Measurements from ENCODE around the gene LCMT2.
"Not testable (repeated sequence)": the region's sequence is repeated elsewhere in the genome, so short reads cannot be mapped to it uniquely, and the experiment has no call there.

- not testable (repeated sequence) for TF ChIP-seq POLR2A (IDR thresholded peaks at IDR 0.05; ENCODE audit: low read length); GATA1 (IDR thresholded peaks at IDR 0.05; ENCODE audit: low read depth, low read length)
Observed at GRCh38 chr15:43289656-43290055, 40.7 kb downstream of the LCMT2 start.

All from erythroblast (primary cell).